Gastroesophageal sphincter (tissue), 4 donors: ENCODE data around the gene SYNGAP1. TPM values are rescaled to one million over a fixed set of nuclear protein-coding genes. Genes with fewer than 3 reads are reported as not detected.
A peak's percentile ranks its signal among the peaks of the same experiment; 100 is the strongest.
"Not testable (repeated sequence)": the region's sequence is repeated elsewhere in the genome, so short reads cannot be mapped to it uniquely, and the experiment has no call there.

Experiments used
- ATAC-seq: fragments of 150-250 bp; one replicate; pipeline ENCODE4 v1.9.1; 2016; ENCODE audit warnings: mild to moderate bottlenecking, moderate library complexity
- H3K27ac ChIP-seq, 4 donors: fragments of 200-600 bp; sonication (generic) in 3 of 4; 1 replicate in 3 of 4; 2 replicates in 1 of 4; pipeline ENCODE4 v1.5.1; 2016 to 2019
- H3K27me3 ChIP-seq: fragments of 200-600 bp; sonication (generic); one replicate; pipeline ENCODE4 v1.5.1; 2019
- H3K36me3 ChIP-seq, 2 donors: fragments of 200-600 bp; sonication (generic); one replicate each; pipeline ENCODE4 v1.5.1; 2019; ENCODE audit warnings: control low read depth in 1 of 2
- H3K4me1 ChIP-seq, 3 donors: fragments of 200-600 bp; sonication (generic); 1 replicate in 2 of 3; 2 replicates in 1 of 3; pipeline ENCODE4 v1.5.1; 2016 to 2019; ENCODE audit warnings: control low read depth in 2 of 3
- H3K4me3 ChIP-seq, 2 donors: fragments of 200-600 bp; sonication (generic); one replicate each; pipeline ENCODE4 v1.5.1; 2019; ENCODE audit warnings: mild to moderate bottlenecking in 1 of 2, moderate library complexity in 1 of 2
- H3K9me3 ChIP-seq, 3 donors: fragments of 200-600 bp; sonication (generic); one replicate each; pipeline ENCODE4 v1.5.1; 2017 to 2019; ENCODE audit warnings: control low read depth in 2 of 3
- CTCF ChIP-seq, 4 experiments: fragments of 200-600 bp in 2 of 4; fragments of 450-650 bp in 2 of 4; sonication (generic) in 1 of 4; IDR thresholded peaks; one replicate each; pipeline ENCODE4 v1.5.1; 2017 to 2019; ENCODE audit warnings: antibody characterized with exemption in 4 of 4, mild to moderate bottlenecking in 2 of 4, moderate library complexity in 2 of 4
- EP300 ChIP-seq: sonication (generic); formaldehyde crosslinking; IDR thresholded peaks from one replicate; pipeline ENCODE4 v1.6.1; 2017; ENCODE audit warnings: antibody characterized with exemption, mild to moderate bottlenecking
- POLR2A ChIP-seq, 2 donors: fragments of 450-650 bp; IDR thresholded peaks; one replicate each; pipeline ENCODE4 v1.6.1; 2017; ENCODE audit warnings: antibody characterized with exemption in 2 of 2, mild to moderate bottlenecking in 2 of 2, moderate library complexity in 1 of 2
- POLR2AphosphoS5 ChIP-seq: sonication (generic); formaldehyde crosslinking; IDR thresholded peaks from one replicate; pipeline ENCODE4 v1.6.1; 2017; ENCODE audit warnings: antibody characterized with exemption
- WGBS, 2 donors: methylation state at CpG; one replicate each; pipeline ENCODE4 v1.1.5; 2018; ENCODE audit warnings: low coverage in 1 of 2; 5-methylcytosine and 5-hydroxymethylcytosine counted together
- total RNA-seq, 4 donors: library from RNA; depleted of rRNA; stranded (reverse); fragments of >200 nt; gene quantifications; one replicate each; pipeline ENCODE4 v1.1.0, GENCODE V29; 2016

SYNGAP1 gene
- total RNA-seq, result 10 to 100 TPM in 3 of 4 donors, 1 to 10 TPM in 1; 9.1 to 15.9 (median 12.7) TPM

GRCh38 chr6:33419580-33420490 is at the start of gene SYNGAP1:
Gene SYNGAP1, plus strand, starts transcription at chr6:33420065. Its CDS starts 200 bp downstream, at chr6:33420265.
- WGBS, 2 donors, result 3% methylated on average over 7 to 10 of the region's 22 CpGs
- no peak for TF ChIP-seq EP300
- peak in 1 of 4 experiments; percentile 2 for TF ChIP-seq CTCF (IDR thresholded peaks at IDR 0.05)
- Histone ChIP-seq H3K4me1 (peaks cover 9 to 81% (median 33%) of the 10 kb centered on the region in 3 donors), H3K36me3 (peaks cover 0 to 13% of the 10 kb centered on the region in 2 donors), H3K27ac (peak within 1 kb of the TSS; percentile 87 to 98 (median 93)), H3K9me3 (no peaks in the 10 kb centered on the region), H3K27me3 (no peaks in the 10 kb centered on the region), H3K4me3 (peak within 1 kb of the TSS; percentile 42 to 53)
- peak; percentile 31 for ATAC-seq

- not testable (repeated sequence) for H3K27me3 ChIP-seq, H3K36me3 ChIP-seq, H3K4me3 ChIP-seq, ATAC-seq, H3K27ac ChIP-seq, H3K9me3 ChIP-seq
- WGBS, 2 donors, result 88% methylated on average over 7 of the region's 8 CpGs; no CpG with 5 or more reads in 1 of the 2 donors
- H3K4me1 ChIP-seq, result peaks cover 0 to 22% (median 14%) of the 10 kb centered on the region in 3 donors
These were observed 48.0 kb upstream of the SYNGAP1 start for GRCh38 chr6:33371901-33372300.

- Histone ChIP-seq H3K4me1 (peaks cover 0 to 22% (median 14%) of the 10 kb centered on the region in 3 donors), H3K9me3 (no peaks in the 10 kb centered on the region), H3K27me3 (no peaks in the 10 kb centered on the region), H3K27ac (no peak overlapping the region), H3K4me3 (no peak overlapping the region), H3K36me3 (no peaks in the 10 kb centered on the region)
- TF ChIP-seq CTCF (IDR thresholded peaks at IDR 0.05) (no peak), POLR2A (IDR thresholded peaks at IDR 0.05) (no peak), EP300 (no peak), POLR2AphosphoS5 (no peak)
- no peak for ATAC-seq
- WGBS, 2 donors, result 48 to 50% methylated on average over 1 to 5 of the region's 5 CpGs
These were observed 47.2 kb upstream of the SYNGAP1 start for GRCh38 chr6:33372526-33373123.

- H3K36me3 ChIP-seq, result no peaks in the 10 kb centered on the region
- no peaks in the 10 kb centered on the region for H3K27me3 ChIP-seq
- H3K27ac ChIP-seq, result peak overlapping the region in 3 of 4 donors; percentile 39 to 78 (median 76)
- no peak for TF ChIP-seq POLR2A (IDR thresholded peaks at IDR 0.05)
- TF ChIP-seq CTCF (IDR thresholded peaks at IDR 0.05), result no peak
- TF ChIP-seq POLR2AphosphoS5, result no peak
- TF ChIP-seq EP300, result no peak
- H3K4me3 ChIP-seq, result no peak overlapping the region
- peaks cover 0 to 22% (median 14%) of the 10 kb centered on the region in 3 donors for H3K4me1 ChIP-seq
- 32 to 43% methylated on average over 2 to 6 of the region's 8 CpGs for WGBS, 2 donors
- ATAC-seq, result no peak
- H3K9me3 ChIP-seq, result no peaks in the 10 kb centered on the region
These were observed 45.6 kb upstream of the SYNGAP1 start for GRCh38 chr6:33373960-33374910.
